ENCODE measurements around the gene MAP2K3. TPM values are rescaled to one million over a fixed set of nuclear protein-coding genes. Genes with fewer than 3 reads are reported as not detected.

The MAP2K3 gene
- total and polyA plus RNA-seq, 2 of the 8 experiments (the other 6 are each of a cell fraction or from before 2014, with no cell fraction given): 16.9 to 33.5 TPM

DNA sequence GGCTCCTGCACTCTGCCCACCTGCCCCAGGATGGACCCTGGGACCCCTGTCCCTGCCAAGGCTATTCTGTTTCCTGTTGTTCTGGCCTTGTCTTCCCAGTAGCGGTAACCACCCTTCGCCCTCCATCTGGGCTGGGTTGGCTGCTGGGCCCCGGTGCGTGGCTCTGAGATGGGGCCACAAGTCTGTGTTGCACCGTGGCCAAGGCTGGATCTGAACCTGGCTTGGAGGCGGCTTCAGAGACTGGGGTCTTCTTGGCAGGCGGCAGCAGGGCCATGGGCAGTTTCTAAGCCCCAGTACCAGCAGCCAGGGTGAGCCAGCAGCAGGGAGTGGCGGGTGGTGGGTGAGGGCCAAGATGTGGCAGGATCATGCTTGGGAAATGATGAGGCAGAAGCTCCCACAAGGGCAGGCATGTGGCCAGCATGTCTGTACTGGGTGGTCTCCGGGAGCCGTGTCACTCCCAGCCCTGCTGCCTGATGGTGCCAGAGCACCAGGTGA, 12.6 kb downstream of the MAP2K3 start:
- WGBS, 2 experiments (ENCODE audit: extremely low coverage in 1 of 2, insufficient coverage in 1 of 2, insufficient read length in 1 of 2, insufficient replicate concordance in 2 of 2, low coverage in 1 of 2, low lambda C conversion rate in 2 of 2, missing lambda C conversion rate in 1 of 2): 81% methylated on average over 10 of the region's 10 CpGs; no CpG with 5 or more reads in 1 of the 2 experiments
- H3K36me3 ChIP-seq (ENCODE audit: control insufficient read depth in 2 of 4, insufficient read depth in 4 of 4, low read length in 3 of 4): peaks cover 0 to 5% (median 0%) of the 10 kb centered on the region in 4 experiments; a peak in 2 of 8 replicates
- H3K79me1 ChIP-seq (ENCODE audit: low read depth, low read length): peaks cover 3% of the 10 kb centered on the region; the same call in 1 of the 2 replicates
- H3K9me3 ChIP-seq (ENCODE audit: insufficient read depth in 2 of 2, low read depth in 1 of 2, low read length in 1 of 2): peaks cover 37 to 88% of the 10 kb centered on the region in 2 experiments
- no peak overlapping the region; the same call in 1 of the 2 replicates for H4K8ac ChIP-seq (ENCODE audit: extremely low read depth, insufficient read depth, low read length)
- no peak overlapping the region for H3K4me3 ChIP-seq (ENCODE audit: extremely low read depth in 1 of 4, insufficient read depth in 2 of 4, low read depth in 3 of 4, low read length in 4 of 4)
- TF ChIP-seq EP300 (IDR thresholded peaks at IDR 0.05; ENCODE audit: borderline replicate concordance in 1 of 2, low read depth in 2 of 2, low read length in 2 of 2) (no peak), SP2 (IDR thresholded peaks at IDR 0.05; ENCODE audit: low read length) (no peak), BRCA1 (IDR thresholded peaks at IDR 0.05; ENCODE audit: low read depth, low read length) (no peak), BACH1 (IDR thresholded peaks at IDR 0.05; ENCODE audit: low read length) (no peak), ATF2 (IDR thresholded peaks at IDR 0.05; ENCODE audit: low read length) (no peak), KDM4A (IDR thresholded peaks at IDR 0.05; ENCODE audit: low read depth, low read length, severe bottlenecking) (no peak), POLR2AphosphoS5 (IDR thresholded peaks at IDR 0.05; ENCODE audit: low read depth, low read length) (no peak), TBP (IDR thresholded peaks at IDR 0.05; ENCODE audit: low read depth, low read length) (no peak), JUN (IDR thresholded peaks at IDR 0.05; ENCODE audit: low read depth, low read length) (no peak), CHD2 (IDR thresholded peaks at IDR 0.05; ENCODE audit: low read length) (no peak), SP4 (IDR thresholded peaks at IDR 0.05; ENCODE audit: low read length) (no peak)
- no peak overlapping the region for H2BK120ac ChIP-seq (replicated peaks; ENCODE audit: low read depth, low read length)
- H3K23ac ChIP-seq (ENCODE audit: insufficient read length): no peak overlapping the region
- no peak overlapping the region for H2BK15ac ChIP-seq (ENCODE audit: low read length)
- no peak for FAIRE-seq
- H2BK20ac ChIP-seq (ENCODE audit: low read length): no peak overlapping the region
- H3K4me1 ChIP-seq (replicated peaks in 1 of 4; ENCODE audit: control insufficient read depth in 3 of 4, insufficient read depth in 4 of 4, low read length in 3 of 4): no peaks in the 10 kb centered on the region
- H2AK5ac ChIP-seq (ENCODE audit: low read depth, low read length): no peak overlapping the region
- no peak overlapping the region for H4K91ac ChIP-seq (replicated peaks; ENCODE audit: insufficient read length, low read length)
- H3K23me2 ChIP-seq (ENCODE audit: low read depth, low read length): no peaks in the 10 kb centered on the region
- no peak for DNase-seq (ENCODE audit: low read depth in 1 of 2, low spot score in 2 of 2)
- no peak overlapping the region for H3K4me2 ChIP-seq (ENCODE audit: insufficient read depth in 1 of 2, low read depth in 2 of 2, low read length in 2 of 2)
- H2BK12ac ChIP-seq (ENCODE audit: low read depth, low read length): no peak overlapping the region
- H3K4ac ChIP-seq (replicated peaks; ENCODE audit: insufficient read length, low read depth, low read length): no peak overlapping the region
- POLR2A ChIA-PET (ENCODE audit: partially characterized antibody): interaction anchor here (0.6 to 0.8 kb wide), 2 partner anchors 12 to 163 kb away, joined by 3 read pairs; no protein-coding TSS in a partner anchor
- no peak overlapping the region for H3K14ac ChIP-seq (ENCODE audit: insufficient read length)
- no peak overlapping the region for H3K18ac ChIP-seq (ENCODE audit: extremely low read depth, low read length)
- peak overlapping the region; percentile 19; the same call in 1 of the 2 replicates for H2BK5ac ChIP-seq (ENCODE audit: low read depth, low read length)
- no peaks in the 10 kb centered on the region for H3K79me2 ChIP-seq (ENCODE audit: control insufficient read depth in 1 of 2, insufficient read depth in 2 of 2, low read length in 2 of 2)
- H3K9ac ChIP-seq (replicated peaks in 1 of 4; ENCODE audit: extremely low read depth in 1 of 4, low read depth in 3 of 4, low read length in 3 of 4): no peak overlapping the region
- no peak overlapping the region for H2AFZ ChIP-seq (ENCODE audit: low read length)
- no peak overlapping the region for H4K5ac ChIP-seq (ENCODE audit: insufficient read length, low read depth, low read length)
- no peak overlapping the region for H3K27ac ChIP-seq (ENCODE audit: low read depth, low read length)
- H3K27me3 ChIP-seq (replicated peaks in 1 of 4; ENCODE audit: control insufficient read depth in 3 of 4, extremely low read depth in 1 of 4, insufficient read depth in 3 of 4, low read length in 3 of 4): no peaks in the 10 kb centered on the region
- peaks cover 0 to 4% of the 10 kb centered on the region in 2 experiments for H4K20me1 ChIP-seq (replicated peaks in 1 of 2; ENCODE audit: control insufficient read depth in 1 of 2, insufficient read depth in 2 of 2, low read length in 2 of 2)
- CTCF ChIA-PET (ENCODE audit: partially characterized antibody): interaction anchor here (0.6 to 1.4 kb wide), 3 partner anchors 8 to 951 kb away, joined by 3 to 5 read pairs (median 3); no protein-coding TSS in a partner anchor
- no peak overlapping the region for H3K56ac ChIP-seq (replicated peaks; ENCODE audit: insufficient read length, low read depth, low read length)
